SK-N-SH treated with all-trans-retinoic acid at 6 μM for 48 hours (cell line): ENCODE results near the gene B3GNT7.

Experiments
- ATAC-seq: fragments of 200-7000 bp; cut with Tn5 transposase; 3 replicates; pipeline ENCODE4 v1.9.1; 2020; ENCODE audit warnings: mild to moderate bottlenecking, moderate library complexity
- ARNTL ChIP-seq: fragments of 450-650 bp; formaldehyde crosslinking; IDR thresholded peaks from 2 replicates; pipeline ENCODE4 v1.5.0; 2020; ENCODE audit warnings: low read depth, mild to moderate bottlenecking, moderate library complexity, borderline replicate concordance
- BACH2 ChIP-seq: fragments of 250-450 bp; sonication (Bioruptor Pico); IDR thresholded peaks from 2 replicates; pipeline ENCODE4 v1.9.0; 2021; ENCODE audit warnings: mild to moderate bottlenecking, borderline replicate concordance
- CREB5 ChIP-seq: fragments of 250-450 bp; sonication (Bioruptor Pico); IDR thresholded peaks from 2 replicates; pipeline ENCODE4 v1.5.1; 2020; ENCODE audit warnings: low read depth, mild to moderate bottlenecking, moderate library complexity
- CSDC2 ChIP-seq: fragments of 250-450 bp; sonication (Bioruptor Pico); IDR thresholded peaks from 2 replicates; pipeline ENCODE4 v1.5.0; 2020; ENCODE audit warnings: mild to moderate bottlenecking, moderate library complexity
- CSRNP3 ChIP-seq: fragments of 250-450 bp; sonication (Bioruptor Pico); IDR thresholded peaks from 2 replicates; pipeline ENCODE4 v1.5.1; 2021; ENCODE audit warnings: mild to moderate bottlenecking, moderate library complexity
- ESRRG ChIP-seq: fragments of 250-450 bp; sonication (Bioruptor Pico); IDR thresholded peaks from 2 replicates; pipeline ENCODE4 v1.6.1; 2021; ENCODE audit warnings: mild to moderate bottlenecking
- GLIS3 ChIP-seq: fragments of 250-450 bp; sonication (Bioruptor Pico); IDR thresholded peaks from 2 replicates; pipeline ENCODE4 v1.5.0; 2020; ENCODE audit warnings: mild to moderate bottlenecking, moderate library complexity
- ISL1 ChIP-seq: fragments of 250-450 bp; sonication (Bioruptor Pico); IDR thresholded peaks from 2 replicates; pipeline ENCODE4 v2.1.2; 2022; ENCODE audit warnings: mild to moderate bottlenecking, moderate library complexity
- OSR1 ChIP-seq: fragments of 250-450 bp; sonication (Bioruptor Pico); IDR thresholded peaks from 2 replicates; pipeline ENCODE4 v1.8.0; 2022; ENCODE audit warnings: moderate library complexity, mild to moderate bottlenecking, inconsistent platforms
- PATZ1 ChIP-seq: fragments of 250-450 bp; sonication (Bioruptor Pico); IDR thresholded peaks from 2 replicates; pipeline ENCODE4 v1.8.0; 2020; ENCODE audit warnings: mild to moderate bottlenecking, moderate library complexity, borderline replicate concordance
- POU6F1 ChIP-seq: fragments of 250-450 bp; sonication (Bioruptor Pico); IDR thresholded peaks from 2 replicates; pipeline ENCODE4 v1.8.0; 2021; ENCODE audit warnings: low read depth, mild to moderate bottlenecking, moderate library complexity, borderline replicate concordance
- PPARA ChIP-seq: fragments of 250-450 bp; sonication (Bioruptor Pico); IDR thresholded peaks from 2 replicates; pipeline ENCODE4 v1.5.0; 2020; ENCODE audit warnings: mild to moderate bottlenecking, borderline replicate concordance
- SNAI2 ChIP-seq: fragments of 250-450 bp; sonication (Bioruptor Pico); IDR thresholded peaks from 2 replicates; pipeline ENCODE4 v1.5.0; 2020; ENCODE audit warnings: mild to moderate bottlenecking, moderate library complexity
- TCF4 ChIP-seq: fragments of 250-450 bp; sonication (Bioruptor Pico); IDR thresholded peaks from 2 replicates; pipeline ENCODE4 v1.8.0; 2021; ENCODE audit warnings: mild to moderate bottlenecking, moderate library complexity, borderline replicate concordance
- TOX ChIP-seq: fragments of 250-450 bp; sonication (Bioruptor Pico); IDR thresholded peaks from 2 replicates; pipeline ENCODE4 v1.8.0; 2021; ENCODE audit warnings: mild to moderate bottlenecking, moderate library complexity, borderline replicate concordance
- TSHZ2 ChIP-seq: fragments of 250-450 bp; sonication (Bioruptor Pico); IDR thresholded peaks from 2 replicates; pipeline ENCODE4 v1.5.0; 2020; ENCODE audit warnings: mild to moderate bottlenecking, moderate library complexity
- ZC3H10 ChIP-seq: fragments of 250-450 bp; sonication (Bioruptor Pico); IDR thresholded peaks from 2 replicates; pipeline ENCODE4 v1.5.1; 2021; ENCODE audit warnings: mild to moderate bottlenecking, moderate library complexity
- ZFP3 ChIP-seq: fragments of 250-450 bp; sonication (Bioruptor Pico); IDR thresholded peaks from 2 replicates; pipeline ENCODE4 v1.5.0; 2020; ENCODE audit warnings: mild to moderate bottlenecking, moderate library complexity
- ZNF565 ChIP-seq: fragments of 450-650 bp; formaldehyde crosslinking; conservative IDR thresholded peaks from 2 replicates; pipeline ENCODE4 v1.5.0; 2020; ENCODE audit warnings: low read depth, mild to moderate bottlenecking, moderate library complexity
- ZNF70 ChIP-seq: fragments of 450-650 bp; formaldehyde crosslinking; IDR thresholded peaks from 2 replicates; pipeline ENCODE4 v1.5.0; 2020; ENCODE audit warnings: mild to moderate bottlenecking, moderate library complexity
- ZNF8 ChIP-seq: fragments of 450-650 bp; formaldehyde crosslinking; IDR thresholded peaks from 2 replicates; pipeline ENCODE4 v1.5.0; 2020; ENCODE audit warnings: mild to moderate bottlenecking, moderate library complexity

B3GNT7 gene

GRCh38 chr2:231413456-231413855, 17.9 kb downstream of the B3GNT7 start (continued):
- TF ChIP-seq TSHZ2 (CRISPR knock-in tag) (no peak), OSR1 (no peak)

- ATAC-seq = no peak
- no peak for TF ChIP-seq TSHZ2 (CRISPR knock-in tag)
- no peak for TF ChIP-seq PPARA (CRISPR knock-in tag)
- no peak for TF ChIP-seq CSRNP3 (CRISPR knock-in tag)
- no peak for TF ChIP-seq BACH2 (CRISPR knock-in tag)
- TF ChIP-seq PATZ1 (CRISPR knock-in tag) = no peak
- no peak for TF ChIP-seq ZFP3
- no peak for TF ChIP-seq SNAI2
Measured at GRCh38 chr2:231413921-231414476, 18.5 kb downstream of the B3GNT7 start.

GRCh38 chr2:231415029-231415428, 19.5 kb downstream of the B3GNT7 start:
- TF ChIP-seq POU6F1 (no peak), ZNF8 (CRISPR knock-in tag) (no peak), ZNF565 (CRISPR knock-in tag) (no peak), TOX (CRISPR knock-in tag) (no peak), ARNTL (CRISPR knock-in tag) (no peak), TSHZ2 (CRISPR knock-in tag) (no peak), TCF4 (CRISPR knock-in tag) (no peak), ZC3H10 (CRISPR knock-in tag) (no peak), ESRRG (CRISPR knock-in tag) (no peak), ISL1 (no peak), GLIS3 (CRISPR knock-in tag) (no peak), CSDC2 (CRISPR knock-in tag) (no peak), CREB5 (CRISPR knock-in tag) (no peak), CSRNP3 (CRISPR knock-in tag) (no peak), BACH2 (CRISPR knock-in tag) (no peak), PPARA (CRISPR knock-in tag) (no peak), ZNF70 (CRISPR knock-in tag) (no peak), SNAI2 (no peak), ZFP3 (no peak)
- TF ChIP-seq, all 23 proteins: peak for 0
- no peak for ATAC-seq
